GM23248 (cell line): ENCODE measurements around the gene KIF2A. TPM values are rescaled to one million over a fixed set of nuclear protein-coding genes. Genes with fewer than 3 reads are reported as not detected.

Source experiments
- DNase-seq: peaks from one replicate; pipeline ENCODE4 v3.0.0-alpha.2; 2015
- H2AFZ ChIP-seq: fragments of 200-600 bp; sonication (generic); 2 replicates; pipeline ENCODE4 v1.6.1; 2016; ENCODE audit warnings: antibody characterized with exemption
- H3F3A ChIP-seq: fragments of 200-600 bp; sonication (generic); 2 replicates; pipeline ENCODE4 v1.6.1; 2016; ENCODE audit warnings: mild to moderate bottlenecking, antibody characterized with exemption, mixed run types; ENCODE audit not compliant: insufficient read depth
- H3K27ac ChIP-seq: fragments of 200-600 bp; sonication (generic); 2 replicates; pipeline ENCODE4 v1.5.1; 2016; ENCODE audit warnings: mild to moderate bottlenecking
- H3K27me3 ChIP-seq: fragments of 200-600 bp; sonication (generic); replicated peaks from 2 replicates; pipeline ENCODE4 v1.6.1; 2016; ENCODE audit warnings: mild to moderate bottlenecking; ENCODE audit not compliant: insufficient read depth
- H3K36me3 ChIP-seq: fragments of 200-600 bp; sonication (generic); 2 replicates; pipeline ENCODE4 v1.6.1; 2016; ENCODE audit warnings: low read depth, mild to moderate bottlenecking
- H3K4me1 ChIP-seq: fragments of 200-600 bp; sonication (generic); 2 replicates; pipeline ENCODE4 v1.6.1; 2016; ENCODE audit warnings: mild to moderate bottlenecking; ENCODE audit not compliant: insufficient read depth
- H3K4me2 ChIP-seq: fragments of 200-600 bp; sonication (generic); one replicate; pipeline ENCODE4 v1.6.1; 2016; ENCODE audit warnings: mild to moderate bottlenecking; ENCODE audit not compliant: unreplicated experiment
- H3K4me3 ChIP-seq: fragments of 200-600 bp; sonication (generic); 2 replicates; pipeline ENCODE4 v1.5.1; 2016; ENCODE audit warnings: mild to moderate bottlenecking
- H3K79me2 ChIP-seq: fragments of 200-600 bp; sonication (generic); 2 replicates; pipeline ENCODE4 v1.6.1; 2016; ENCODE audit warnings: mild to moderate bottlenecking; ENCODE audit not compliant: insufficient read depth
- H3K9ac ChIP-seq: fragments of 200-600 bp; sonication (generic); 2 replicates; pipeline ENCODE4 v1.6.1; 2016; ENCODE audit warnings: mild to moderate bottlenecking
- H3K9me2 ChIP-seq: fragments of 200-600 bp; sonication (generic); 2 replicates; pipeline ENCODE4 v1.6.1; 2016; ENCODE audit warnings: mixed run types, mild to moderate bottlenecking, moderate library complexity; ENCODE audit not compliant: insufficient read depth
- H3K9me3 ChIP-seq: fragments of 200-600 bp; sonication (generic); one replicate; pipeline ENCODE4 v1.6.1; 2017; ENCODE audit warnings: low read depth
- H4K20me1 ChIP-seq: fragments of 200-600 bp; sonication (generic); 2 replicates; pipeline ENCODE4 v1.6.0; 2016; ENCODE audit not compliant: insufficient read depth
- EZH2 ChIP-seq: fragments of 200-600 bp; sonication (generic); IDR thresholded peaks from 2 replicates; pipeline ENCODE4 v1.6.1; 2018; ENCODE audit warnings: antibody characterized with exemption, mild to moderate bottlenecking; ENCODE audit not compliant: insufficient read depth, poor library complexity, severe bottlenecking
- EZH2phosphoT487 ChIP-seq: fragments of 200-600 bp; sonication (generic); IDR thresholded peaks from 2 replicates; pipeline ENCODE4 v1.6.1; 2018; ENCODE audit warnings: antibody characterized with exemption, moderate library complexity, mild to moderate bottlenecking, low read depth; ENCODE audit not compliant: insufficient read depth
- WGBS, 2 experiments: methylation state at CpG; one replicate each; pipeline ENCODE4 v1.1.6; 2015 to 2017; ENCODE audit warnings: low lambda C conversion rate in 2 of 2, low coverage in 1 of 2; ENCODE audit errors: missing lambda C conversion rate in 2 of 2; 5-methylcytosine and 5-hydroxymethylcytosine counted together
- in situ Hi-C: fragments of 300-500 bp; cut with MboI; formaldehyde crosslinking; loops from 2 replicates; pipeline ENCODE4 v1.15.0; 2020
- polyA plus RNA-seq: library from polyadenylated mRNA; unstranded; fragments of >200 nt; fragmentation: Nextera tagmentation; extraction: Ambion mirVana; gene quantifications from 2 replicates; pipeline ENCODE4 v1.2.1, GENCODE V29; 2016
- total RNA-seq: library from RNA; depleted of rRNA; stranded (reverse); fragments of >200 nt; shearing (Covaris generic); gene quantifications from 2 replicates; pipeline ENCODE4 v1.2.3, GENCODE V29; 2014

Gene KIF2A
- total and polyA plus RNA-seq, 2 experiments from 2014 or later = 38.2 to 40.0 TPM

DNA sequence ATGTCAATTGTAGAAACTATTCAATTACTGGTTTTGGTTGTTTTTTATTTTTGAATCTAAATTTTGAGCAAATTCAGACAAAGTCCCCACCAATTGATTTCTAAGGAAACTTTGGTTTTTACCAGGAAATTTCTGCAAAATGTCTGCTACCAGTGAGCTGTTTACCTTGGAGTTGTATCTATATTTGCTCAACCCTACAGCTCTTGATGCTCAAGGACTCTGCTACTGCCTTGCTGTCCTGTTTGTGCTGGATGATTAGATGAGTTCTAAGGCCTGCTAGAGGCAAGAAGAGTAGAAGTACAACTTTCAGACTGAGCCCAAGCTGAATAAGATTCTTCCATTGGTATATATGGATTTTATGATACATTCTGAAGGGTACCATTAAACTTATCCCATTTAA is 42.6 kb upstream of the KIF2A start:
- in situ Hi-C loops = no loop called here
- no peak for DNase-seq
- no peaks in the 10 kb centered on the region for H3F3A ChIP-seq
- TF ChIP-seq EZH2phosphoT487 = no peak
- no peak for TF ChIP-seq EZH2
- no peak overlapping the region for H3K9ac ChIP-seq
- H3K9me2 ChIP-seq = no peaks in the 10 kb centered on the region
- H3K4me3 ChIP-seq = no peak overlapping the region
- H3K27me3 ChIP-seq = peaks cover 2% of the 10 kb centered on the region; the same call in 1 of the 2 replicates
- no peaks in the 10 kb centered on the region for H3K36me3 ChIP-seq
- no peaks in the 10 kb centered on the region for H4K20me1 ChIP-seq
- H3K4me1 ChIP-seq = no peaks in the 10 kb centered on the region
- no peak overlapping the region for H2AFZ ChIP-seq
- H3K27ac ChIP-seq = no peak overlapping the region
- H3K79me2 ChIP-seq = no peaks in the 10 kb centered on the region
- no peaks in the 10 kb centered on the region for H3K9me3 ChIP-seq
- no peak overlapping the region for H3K4me2 ChIP-seq

DNA sequence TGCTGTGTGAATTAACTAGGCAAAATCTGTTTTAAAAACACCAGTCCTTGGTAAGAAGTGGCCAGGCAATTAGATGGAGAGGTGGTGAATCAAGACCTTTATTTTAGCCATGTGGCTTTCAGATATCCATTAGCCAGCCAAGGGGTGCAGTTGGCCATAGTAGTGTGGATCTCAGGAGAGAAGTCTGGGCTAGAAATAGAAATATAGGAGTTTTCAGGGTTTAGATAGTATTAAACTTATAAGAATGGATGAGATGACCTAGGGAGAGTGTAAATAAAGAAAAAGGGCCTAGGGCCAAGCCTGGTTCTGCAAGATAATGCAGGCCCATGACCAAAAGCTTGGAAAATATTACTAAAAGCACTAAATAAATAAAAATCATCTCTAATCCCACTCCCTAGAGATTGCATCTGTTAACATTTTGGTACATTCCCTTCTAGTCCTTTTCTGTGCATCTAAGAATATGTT is 40.3 kb upstream of the KIF2A start:
- TF ChIP-seq EZH2 (no peak), EZH2phosphoT487 (no peak)
- Histone ChIP-seq H3K79me2 (no peaks in the 10 kb centered on the region), H4K20me1 (no peaks in the 10 kb centered on the region), H3K36me3 (no peaks in the 10 kb centered on the region), H3K27ac (no peak overlapping the region), H3K4me2 (no peak overlapping the region), H3K9me3 (no peaks in the 10 kb centered on the region), H3K9me2 (no peaks in the 10 kb centered on the region), H3K9ac (no peak overlapping the region), H3K27me3 (peaks cover 10% of the 10 kb centered on the region), H3F3A (no peaks in the 10 kb centered on the region), H3K4me1 (no peaks in the 10 kb centered on the region), H3K4me3 (no peak overlapping the region), H2AFZ (no peak overlapping the region)
- in situ Hi-C loops = no loop called here
- no peak for DNase-seq

DNA sequence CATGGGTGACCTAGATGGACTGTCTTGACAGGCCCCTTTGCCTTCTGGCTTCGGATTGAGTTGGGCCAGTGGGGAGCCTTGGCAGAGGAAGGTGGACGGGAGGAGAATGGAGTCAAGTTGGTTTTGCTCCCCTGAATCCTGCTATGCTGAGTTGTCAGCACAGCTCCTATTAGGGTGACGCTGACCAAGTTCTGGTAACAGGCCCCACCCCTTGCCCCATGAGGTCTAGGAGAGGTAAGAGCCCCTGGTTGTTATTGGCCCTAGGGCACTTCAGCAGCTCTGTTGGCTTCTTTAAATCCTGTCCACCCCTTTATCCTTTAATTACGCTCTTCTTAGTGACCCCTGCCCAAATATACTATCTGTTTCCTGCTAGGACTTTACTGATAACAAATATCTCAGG is 39.4 kb upstream of the KIF2A start:
- TF ChIP-seq EZH2phosphoT487 (no peak), EZH2 (no peak)
- no peaks in the 10 kb centered on the region for H3F3A ChIP-seq
- DNase-seq = no peak
- H3K4me2 ChIP-seq = no peak overlapping the region
- H3K36me3 ChIP-seq = no peaks in the 10 kb centered on the region
- H3K27ac ChIP-seq = no peak overlapping the region
- no peak overlapping the region for H3K9ac ChIP-seq
- H3K9me3 ChIP-seq = no peaks in the 10 kb centered on the region
- in situ Hi-C loops = no loop called here
- H2AFZ ChIP-seq = no peak overlapping the region
- no peaks in the 10 kb centered on the region for H3K9me2 ChIP-seq
- no peaks in the 10 kb centered on the region for H4K20me1 ChIP-seq
- WGBS, 2 experiments = 55 to 57% methylated on average over 4 of the region's 4 CpGs
- no peaks in the 10 kb centered on the region for H3K79me2 ChIP-seq
- no peak overlapping the region for H3K4me3 ChIP-seq
- H3K4me1 ChIP-seq = no peaks in the 10 kb centered on the region
- peaks cover 10% of the 10 kb centered on the region; the same call in 1 of the 2 replicates for H3K27me3 ChIP-seq

DNA sequence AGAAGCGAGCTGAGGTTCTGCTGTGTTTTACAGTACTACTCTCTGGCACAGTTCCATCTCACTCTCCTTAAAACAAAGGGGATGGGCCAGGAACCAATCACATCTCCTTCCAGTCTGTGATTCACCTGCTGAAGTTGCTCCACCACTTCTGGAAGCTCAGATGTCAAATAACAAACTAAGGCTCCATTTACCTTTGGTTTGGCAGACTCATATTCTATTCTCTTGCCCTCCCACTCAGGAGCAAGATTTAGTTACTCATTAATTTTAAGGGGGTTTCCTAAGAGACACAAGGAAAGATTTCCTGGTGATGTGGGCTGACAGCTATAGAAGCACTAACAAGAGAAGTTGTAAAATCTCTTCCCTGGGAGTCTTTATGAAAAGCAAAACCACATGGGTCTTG is 37.8 kb upstream of the KIF2A start:
- Histone ChIP-seq H3K4me1 (no peaks in the 10 kb centered on the region), H3K36me3 (no peaks in the 10 kb centered on the region), H4K20me1 (no peaks in the 10 kb centered on the region), H3K9ac (no peak overlapping the region), H3K4me3 (no peak overlapping the region), H3K9me2 (no peaks in the 10 kb centered on the region), H3F3A (no peaks in the 10 kb centered on the region), H3K79me2 (no peaks in the 10 kb centered on the region), H2AFZ (no peak overlapping the region), H3K27me3 (peaks cover 10% of the 10 kb centered on the region; the same call in 1 of the 2 replicates), H3K27ac (no peak overlapping the region), H3K9me3 (no peaks in the 10 kb centered on the region), H3K4me2 (no peak overlapping the region)
- WGBS, 2 experiments = 23 to 31% methylated on average over 1 of the region's 1 CpG
- no peak for DNase-seq
- TF ChIP-seq EZH2phosphoT487 (no peak), EZH2 (no peak)
- in situ Hi-C loops = no loop called here

DNA sequence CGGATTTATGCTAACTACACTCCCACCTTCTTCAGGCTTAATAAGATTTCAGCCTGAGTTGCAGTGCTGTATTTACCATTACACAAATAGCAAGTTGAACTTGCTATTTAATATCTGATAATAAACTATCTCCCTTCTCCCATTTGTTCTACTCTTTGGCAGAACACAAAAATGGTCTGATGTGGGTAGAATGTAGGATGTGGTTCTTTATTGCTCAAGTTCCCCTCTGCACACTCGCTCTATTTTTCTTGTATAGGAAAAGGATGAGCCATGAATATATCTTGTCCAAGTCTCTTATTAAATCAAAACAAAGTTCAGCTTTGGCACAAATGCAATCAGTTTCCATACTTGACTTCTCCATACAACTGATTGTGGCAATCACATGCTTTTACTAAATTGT is 37.2 kb upstream of the KIF2A start:
- H2AFZ ChIP-seq = no peak overlapping the region
- H3K4me1 ChIP-seq = no peaks in the 10 kb centered on the region
- H3K79me2 ChIP-seq = no peaks in the 10 kb centered on the region
- H3K9me2 ChIP-seq = no peaks in the 10 kb centered on the region
- H4K20me1 ChIP-seq = no peaks in the 10 kb centered on the region
- H3K9me3 ChIP-seq = no peaks in the 10 kb centered on the region
- H3K36me3 ChIP-seq = no peaks in the 10 kb centered on the region
- no peak overlapping the region for H3K27ac ChIP-seq
- 30 to 34% methylated on average over 2 of the region's 2 CpGs for WGBS, 2 experiments
- DNase-seq = no peak
- no peak overlapping the region for H3K4me2 ChIP-seq
- H3K9ac ChIP-seq = no peak overlapping the region
- in situ Hi-C loops = no loop called here
- no peak overlapping the region for H3K4me3 ChIP-seq
- no peak for TF ChIP-seq EZH2phosphoT487
- no peak for TF ChIP-seq EZH2
- peaks cover 10% of the 10 kb centered on the region; the same call in 1 of the 2 replicates for H3K27me3 ChIP-seq
- H3F3A ChIP-seq = no peaks in the 10 kb centered on the region
